Keratinocyte (primary cell): ENCODE measurements around the gene VIPR2.

ENCODE experiments used
- EZH2 ChIP-seq: IDR thresholded peaks from one replicate; pipeline ENCODE4 v1.6.1; 2012; ENCODE audit warnings: inconsistent platforms, mild to moderate bottlenecking, low read length, moderate library complexity
- TF ChIP-seq, protein P1 (sequence below), 3 experiments: IDR thresholded peaks in 1 of 3; conservative IDR thresholded peaks in 1 of 3; optimal IDR thresholded peaks in 1 of 3; 2 replicates in 2 of 3; 3 replicates in 1 of 3; pipeline versions ENCODE3 to v1.5.1; 2011; ENCODE audit warnings: low read length in 3 of 3, mild to moderate bottlenecking in 3 of 3, moderate library complexity in 2 of 3, control low read depth in 1 of 3, inconsistent platforms in 1 of 3; ENCODE audit not compliant: insufficient read depth in 2 of 3; ENCODE audit errors: extremely low read depth in 1 of 3

DNA sequence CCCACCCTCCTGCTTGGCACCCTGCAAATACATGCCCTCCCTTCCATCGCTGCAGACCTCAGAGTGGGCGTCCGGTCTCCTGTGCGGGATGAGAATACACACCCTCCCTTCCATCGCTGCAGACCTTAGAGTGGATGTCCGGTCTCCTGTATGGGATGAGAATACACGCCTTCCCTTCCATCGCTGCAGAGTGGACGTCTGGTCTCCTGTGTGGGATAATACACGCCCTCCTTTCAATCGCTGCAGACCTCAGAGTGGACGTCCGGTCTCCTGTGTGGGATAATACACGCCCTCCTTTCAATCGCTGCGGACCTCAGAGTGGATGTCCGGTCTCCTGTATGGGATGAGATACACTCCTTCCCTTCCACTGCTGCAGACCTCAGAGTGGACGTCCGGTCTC lies 128.1 kb downstream of the VIPR2 start:
- TF ChIP-seq, protein P1, sequence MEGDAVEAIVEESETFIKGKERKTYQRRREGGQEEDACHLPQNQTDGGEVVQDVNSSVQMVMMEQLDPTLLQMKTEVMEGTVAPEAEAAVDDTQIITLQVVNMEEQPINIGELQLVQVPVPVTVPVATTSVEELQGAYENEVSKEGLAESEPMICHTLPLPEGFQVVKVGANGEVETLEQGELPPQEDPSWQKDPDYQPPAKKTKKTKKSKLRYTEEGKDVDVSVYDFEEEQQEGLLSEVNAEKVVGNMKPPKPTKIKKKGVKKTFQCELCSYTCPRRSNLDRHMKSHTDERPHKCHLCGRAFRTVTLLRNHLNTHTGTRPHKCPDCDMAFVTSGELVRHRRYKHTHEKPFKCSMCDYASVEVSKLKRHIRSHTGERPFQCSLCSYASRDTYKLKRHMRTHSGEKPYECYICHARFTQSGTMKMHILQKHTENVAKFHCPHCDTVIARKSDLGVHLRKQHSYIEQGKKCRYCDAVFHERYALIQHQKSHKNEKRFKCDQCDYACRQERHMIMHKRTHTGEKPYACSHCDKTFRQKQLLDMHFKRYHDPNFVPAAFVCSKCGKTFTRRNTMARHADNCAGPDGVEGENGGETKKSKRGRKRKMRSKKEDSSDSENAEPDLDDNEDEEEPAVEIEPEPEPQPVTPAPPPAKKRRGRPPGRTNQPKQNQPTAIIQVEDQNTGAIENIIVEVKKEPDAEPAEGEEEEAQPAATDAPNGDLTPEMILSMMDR (optimal IDR thresholded peaks at IDR 0.05 in 1 of 3, IDR thresholded peaks at IDR 0.05 in 1 of 3, conservative IDR thresholded peaks at IDR 0.05 in 1 of 3; ENCODE audit: extremely low read depth in 1 of 3, insufficient read depth in 2 of 3, low read length in 3 of 3): no peak
- TF ChIP-seq EZH2: no peak
